ENCODE data around the gene CCBE1. TPM values are rescaled to one million over a fixed set of nuclear protein-coding genes. Genes with fewer than 3 reads are reported as not detected.

Gene CCBE1
- total RNA-seq, 3 donors from 2014 or later (not counting 1 experiment from before 2014, with no cell fraction given), result 0.05 TPM; not detected in 2

DNA sequence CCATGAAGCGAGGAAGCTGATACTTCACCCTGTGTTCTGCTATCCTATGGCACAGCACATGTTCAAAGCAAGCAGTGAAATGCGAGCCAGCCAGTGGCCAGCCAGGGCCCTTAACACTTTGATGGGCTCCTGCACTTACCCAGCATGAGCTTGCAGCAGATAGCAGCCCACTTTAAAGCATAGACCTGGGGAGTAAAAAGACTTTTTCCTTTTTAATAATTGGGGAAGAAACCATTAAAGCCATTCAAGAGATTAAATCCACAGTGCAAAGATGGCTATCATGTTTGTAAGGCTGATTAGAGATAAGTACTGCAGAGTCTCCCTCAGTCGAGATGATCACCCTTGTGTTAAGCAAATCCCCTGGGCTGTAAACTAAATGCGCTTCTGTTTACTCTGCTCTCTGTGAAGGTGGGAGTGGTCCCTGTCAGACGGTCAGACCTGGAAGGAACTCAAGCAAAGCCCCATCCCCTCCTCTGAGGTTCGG, 15.7 kb downstream of the CCBE1 start:
- Mint-ChIP-seq H3K4me3 (no peak overlapping the region), H3K9me3 (no peaks in the 10 kb centered on the region), H3K27me3 (ENCODE audit: low read depth in 2 of 2) (no peaks in the 10 kb centered on the region), H3K27ac (no peak overlapping the region), H3K4me1 (no peaks in the 10 kb centered on the region), H3K36me3 (no peaks in the 10 kb centered on the region)
- no peaks in the 10 kb centered on the region for H3K4me1 ChIP-seq (ENCODE audit: control insufficient read depth, insufficient read depth, low read length)
- H3K27me3 ChIP-seq (ENCODE audit: control insufficient read depth, insufficient read depth, low read length), result no peaks in the 10 kb centered on the region
- TF ChIP-seq, protein P1, sequence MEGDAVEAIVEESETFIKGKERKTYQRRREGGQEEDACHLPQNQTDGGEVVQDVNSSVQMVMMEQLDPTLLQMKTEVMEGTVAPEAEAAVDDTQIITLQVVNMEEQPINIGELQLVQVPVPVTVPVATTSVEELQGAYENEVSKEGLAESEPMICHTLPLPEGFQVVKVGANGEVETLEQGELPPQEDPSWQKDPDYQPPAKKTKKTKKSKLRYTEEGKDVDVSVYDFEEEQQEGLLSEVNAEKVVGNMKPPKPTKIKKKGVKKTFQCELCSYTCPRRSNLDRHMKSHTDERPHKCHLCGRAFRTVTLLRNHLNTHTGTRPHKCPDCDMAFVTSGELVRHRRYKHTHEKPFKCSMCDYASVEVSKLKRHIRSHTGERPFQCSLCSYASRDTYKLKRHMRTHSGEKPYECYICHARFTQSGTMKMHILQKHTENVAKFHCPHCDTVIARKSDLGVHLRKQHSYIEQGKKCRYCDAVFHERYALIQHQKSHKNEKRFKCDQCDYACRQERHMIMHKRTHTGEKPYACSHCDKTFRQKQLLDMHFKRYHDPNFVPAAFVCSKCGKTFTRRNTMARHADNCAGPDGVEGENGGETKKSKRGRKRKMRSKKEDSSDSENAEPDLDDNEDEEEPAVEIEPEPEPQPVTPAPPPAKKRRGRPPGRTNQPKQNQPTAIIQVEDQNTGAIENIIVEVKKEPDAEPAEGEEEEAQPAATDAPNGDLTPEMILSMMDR (IDR thresholded peaks at IDR 0.05), result no peak
- no peak for ATAC-seq
- no peaks in the 10 kb centered on the region for H3K9me3 ChIP-seq (ENCODE audit: control insufficient read depth, insufficient read depth, low read length)
- intact Hi-C loops (cut with micrococcal nuclease), result no loop called here
- 46% methylated on average over 6 of the region's 6 CpGs for WGBS (ENCODE audit: insufficient coverage)
- no peak for DNase-seq
- no peaks in the 10 kb centered on the region for H3K36me3 ChIP-seq (ENCODE audit: control insufficient read depth, insufficient read depth, low read length)
- H3K27ac ChIP-seq (ENCODE audit: low read length), result no peak overlapping the region
- no peak overlapping the region for H3K4me3 ChIP-seq (ENCODE audit: low read length)

DNA sequence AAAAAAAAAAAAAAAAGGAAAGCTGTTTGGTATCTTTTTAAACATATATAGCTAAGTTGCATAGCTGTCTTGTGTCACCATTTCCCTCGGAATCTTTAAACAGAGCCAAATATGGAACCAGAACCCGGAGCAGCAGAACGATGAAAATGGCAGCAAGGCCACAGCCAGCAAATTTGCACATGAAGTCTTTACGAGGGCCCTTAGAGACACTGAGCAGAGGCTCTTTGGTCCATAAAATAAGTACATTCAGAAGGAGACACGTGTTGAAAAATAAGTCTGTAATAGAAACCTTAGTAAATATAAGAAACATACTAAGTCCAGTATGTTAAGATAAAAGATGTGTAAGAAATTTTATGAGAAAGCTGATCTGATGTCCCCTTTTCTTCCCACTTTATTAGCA, 16.2 kb downstream of the CCBE1 start:
- no peak overlapping the region for H3K27ac ChIP-seq (ENCODE audit: low read length)
- no peak overlapping the region for H3K27ac Mint-ChIP-seq
- H3K36me3 Mint-ChIP-seq, result no peaks in the 10 kb centered on the region
- no peaks in the 10 kb centered on the region for H3K9me3 Mint-ChIP-seq
- DNase-seq (no peak), ATAC-seq (no peak)
- no peaks in the 10 kb centered on the region for H3K36me3 ChIP-seq (ENCODE audit: control insufficient read depth, insufficient read depth, low read length)
- H3K4me3 ChIP-seq (ENCODE audit: low read length), result no peak overlapping the region
- H3K9me3 ChIP-seq (ENCODE audit: control insufficient read depth, insufficient read depth, low read length), result no peaks in the 10 kb centered on the region
- intact Hi-C loops (cut with micrococcal nuclease), result no loop called here
- H3K27me3 ChIP-seq (ENCODE audit: control insufficient read depth, insufficient read depth, low read length), result no peaks in the 10 kb centered on the region
- H3K4me3 Mint-ChIP-seq, result no peak overlapping the region
- whole genome bisulfite sequencing (ENCODE audit: insufficient coverage), result 88% methylated on average over 4 of the region's 5 CpGs
- TF ChIP-seq, protein P1 (IDR thresholded peaks at IDR 0.05), result no peak
- no peaks in the 10 kb centered on the region for H3K27me3 Mint-ChIP-seq (ENCODE audit: low read depth in 2 of 2)
- H3K4me1 ChIP-seq (ENCODE audit: control insufficient read depth, insufficient read depth, low read length), result no peaks in the 10 kb centered on the region
- no peaks in the 10 kb centered on the region for H3K4me1 Mint-ChIP-seq

DNA sequence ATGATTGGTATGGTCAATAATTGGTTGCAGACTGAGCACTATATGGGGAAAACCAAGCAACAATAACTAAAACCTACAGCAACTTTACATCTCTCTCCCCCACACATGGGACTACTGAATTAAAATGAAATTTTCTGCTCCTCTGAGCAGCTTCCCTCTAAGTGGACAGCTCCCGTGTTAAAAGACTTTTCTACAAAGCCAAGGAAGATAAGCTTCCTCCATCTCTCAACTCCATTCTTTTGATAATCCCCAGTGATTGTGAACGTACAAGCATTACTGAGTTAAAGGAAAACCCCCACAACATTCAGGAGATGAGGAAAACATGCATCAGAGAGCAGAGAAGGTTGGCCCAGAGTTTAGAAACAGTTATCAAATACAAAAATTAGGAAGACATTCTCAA, 21.9 kb downstream of the CCBE1 start:
- Mint-ChIP-seq H3K4me1 (no peaks in the 10 kb centered on the region), H3K27me3 (ENCODE audit: low read depth in 2 of 2) (no peaks in the 10 kb centered on the region), H3K9me3 (no peaks in the 10 kb centered on the region), H3K27ac (no peak overlapping the region), H3K36me3 (no peaks in the 10 kb centered on the region), H3K4me3 (no peak overlapping the region)
- TF ChIP-seq, protein P1 (IDR thresholded peaks at IDR 0.05), result no peak
- no peak for ATAC-seq
- intact Hi-C loops (cut with micrococcal nuclease), result no loop called here
- Histone ChIP-seq H3K4me3 (ENCODE audit: low read length) (no peak overlapping the region), H3K27me3 (ENCODE audit: control insufficient read depth, insufficient read depth, low read length) (no peaks in the 10 kb centered on the region), H3K4me1 (ENCODE audit: control insufficient read depth, insufficient read depth, low read length) (no peaks in the 10 kb centered on the region), H3K36me3 (ENCODE audit: control insufficient read depth, insufficient read depth, low read length) (no peaks in the 10 kb centered on the region), H3K27ac (ENCODE audit: low read length) (no peak overlapping the region), H3K9me3 (ENCODE audit: control insufficient read depth, insufficient read depth, low read length) (no peaks in the 10 kb centered on the region)
- 43% methylated on average over 2 of the region's 2 CpGs for WGBS (ENCODE audit: insufficient coverage)
- no peak for DNase-seq

DNA sequence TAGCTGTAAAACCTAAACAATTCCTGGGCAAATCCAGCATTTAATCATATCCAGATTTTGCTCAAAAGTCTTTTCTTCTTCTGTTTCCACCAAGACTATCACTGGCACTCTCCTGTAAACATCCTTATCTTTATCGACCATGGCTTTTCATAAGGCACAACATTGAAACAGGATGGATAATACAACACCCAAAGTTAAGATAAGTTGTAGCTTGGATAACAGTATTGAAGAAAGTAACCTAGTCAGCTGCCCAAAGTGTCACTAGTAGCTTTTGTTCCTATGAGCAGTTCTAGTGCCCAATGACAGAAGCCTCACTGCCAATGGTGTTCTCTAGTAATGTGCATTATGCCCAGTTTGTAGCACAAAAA, 22.3 kb downstream of the CCBE1 start:
- Histone ChIP-seq H3K4me3 (ENCODE audit: low read length) (no peak overlapping the region), H3K27ac (ENCODE audit: low read length) (no peak overlapping the region), H3K4me1 (ENCODE audit: control insufficient read depth, insufficient read depth, low read length) (no peaks in the 10 kb centered on the region), H3K9me3 (ENCODE audit: control insufficient read depth, insufficient read depth, low read length) (no peaks in the 10 kb centered on the region), H3K36me3 (ENCODE audit: control insufficient read depth, insufficient read depth, low read length) (no peaks in the 10 kb centered on the region), H3K27me3 (ENCODE audit: control insufficient read depth, insufficient read depth, low read length) (no peaks in the 10 kb centered on the region)
- H3K9me3 Mint-ChIP-seq, result no peaks in the 10 kb centered on the region
- WGBS (ENCODE audit: insufficient coverage), result 80% methylated on average over 1 of the region's 1 CpG
- no peaks in the 10 kb centered on the region for H3K27me3 Mint-ChIP-seq (ENCODE audit: low read depth in 2 of 2)
- H3K4me1 Mint-ChIP-seq, result no peaks in the 10 kb centered on the region
- no peak overlapping the region for H3K4me3 Mint-ChIP-seq
- H3K36me3 Mint-ChIP-seq, result no peaks in the 10 kb centered on the region
- H3K27ac Mint-ChIP-seq, result no peak overlapping the region
- DNase-seq (no peak), ATAC-seq (no peak)
- TF ChIP-seq, protein P1 (IDR thresholded peaks at IDR 0.05), result no peak
- intact Hi-C loops (cut with micrococcal nuclease), result no loop called here

Data from natural killer cell (primary cell).